Neural progenitor cell (in vitro differentiated cells): ENCODE measurements around the gene OR51B6. TPM values are rescaled to one million over a fixed set of nuclear protein-coding genes. Genes with fewer than 3 reads are reported as not detected.
A peak's percentile ranks its signal among the peaks of the same experiment; 100 is the strongest.

ENCODE experiments used
- DNase-seq: peaks from one replicate; pipeline ENCODE4 v3.0.0-alpha.2; 2016; ENCODE audit warnings: low spot score
- H2AFZ ChIP-seq: fragments of 200-600 bp; sonication (generic); replicated peaks from 2 replicates; pipeline ENCODE4 v1.6.1; 2016; ENCODE audit warnings: antibody characterized with exemption
- H3F3A ChIP-seq: fragments of 200-600 bp; sonication (generic); 2 replicates; pipeline ENCODE4 v1.6.1; 2016; ENCODE audit warnings: antibody characterized with exemption, low read depth
- H3K27ac ChIP-seq: fragments of 200-600 bp; sonication (generic); 2 replicates; pipeline ENCODE4 v1.5.1; 2016; ENCODE audit warnings: mild to moderate bottlenecking
- H3K27me3 ChIP-seq: fragments of 200-600 bp; sonication (generic); 2 replicates; pipeline ENCODE4 v1.6.1; 2016; ENCODE audit warnings: mild to moderate bottlenecking, moderate library complexity
- H3K36me3 ChIP-seq: fragments of 200-600 bp; sonication (generic); 2 replicates; pipeline ENCODE4 v1.5.1; 2016
- H3K4me1 ChIP-seq: fragments of 200-600 bp; sonication (generic); 2 replicates; pipeline ENCODE4 v1.6.1; 2016; ENCODE audit warnings: mixed run types
- H3K4me2 ChIP-seq: fragments of 200-600 bp; sonication (generic); 2 replicates; pipeline ENCODE4 v1.6.1; 2016
- H3K4me3 ChIP-seq: fragments of 200-600 bp; sonication (generic); 2 replicates; pipeline ENCODE4 v1.5.1; 2016
- H3K79me2 ChIP-seq: fragments of 200-600 bp; sonication (generic); 2 replicates; pipeline ENCODE4 v1.6.1; 2016; ENCODE audit warnings: low read depth
- H3K9ac ChIP-seq: fragments of 200-600 bp; sonication (generic); 2 replicates; pipeline ENCODE4 v1.6.1; 2016
- H3K9me3 ChIP-seq: fragments of 200-600 bp; sonication (generic); 2 replicates; pipeline ENCODE4 v1.5.1; 2016; ENCODE audit warnings: low read depth
- H4K20me1 ChIP-seq: fragments of 200-600 bp; sonication (generic); 2 replicates; pipeline ENCODE4 v1.6.1; 2016; ENCODE audit warnings: low read depth
- H3K27ac Mint-ChIP-seq: 3 replicates; pipeline ENCODE4 v1.8.0; 2021; ENCODE audit warnings: mixed read lengths
- H3K27me3 Mint-ChIP-seq: 2 replicates; pipeline ENCODE4 v1.8.0; 2022; ENCODE audit warnings: low read depth, mild to moderate bottlenecking, inconsistent platforms, moderate library complexity, mixed read lengths; ENCODE audit not compliant: insufficient read depth
- H3K36me3 Mint-ChIP-seq: 3 replicates; pipeline ENCODE4 v1.8.0; 2021; ENCODE audit warnings: mixed read lengths
- H3K4me1 Mint-ChIP-seq: 3 replicates; pipeline ENCODE4 v1.8.0; 2021; ENCODE audit warnings: mixed read lengths
- H3K4me3 Mint-ChIP-seq: 3 replicates; pipeline ENCODE4 v1.8.0; 2021; ENCODE audit warnings: mild to moderate bottlenecking, moderate library complexity, mixed read lengths
- H3K9me3 Mint-ChIP-seq: 3 replicates; pipeline ENCODE4 v1.8.0; 2020; ENCODE audit warnings: mixed read lengths
- CTCF ChIP-seq: fragments of 200-600 bp; sonication (generic); IDR thresholded peaks from 2 replicates; pipeline ENCODE4 v1.5.1; 2017; ENCODE audit warnings: antibody characterized with exemption, mild to moderate bottlenecking
- EZH2 ChIP-seq: fragments of 200-600 bp; sonication (generic); IDR thresholded peaks from 2 replicates; pipeline ENCODE4 v1.6.1; 2017; ENCODE audit warnings: antibody characterized with exemption, mild to moderate bottlenecking, moderate library complexity
- EZH2phosphoT487 ChIP-seq: fragments of 200-600 bp; sonication (generic); IDR thresholded peaks from 2 replicates; pipeline ENCODE4 v1.6.1; 2017; ENCODE audit warnings: antibody characterized with exemption
- small RNA-seq: library from RNA; depleted of rRNA; stranded (forward); fragments of <200 nt; gene quantifications from one replicate; pipeline ENCODE3, GENCODE V24; 2015
- total RNA-seq: library from RNA; depleted of rRNA; stranded (reverse); fragments of >200 nt; gene quantifications from 2 replicates; pipeline ENCODE4 v1.2.3, GENCODE V29; 2015; ENCODE audit warnings: low replicate concordance

The OR51B6 gene
- total RNA-seq, 1 donor from 2014 or later = not detected

DNA sequence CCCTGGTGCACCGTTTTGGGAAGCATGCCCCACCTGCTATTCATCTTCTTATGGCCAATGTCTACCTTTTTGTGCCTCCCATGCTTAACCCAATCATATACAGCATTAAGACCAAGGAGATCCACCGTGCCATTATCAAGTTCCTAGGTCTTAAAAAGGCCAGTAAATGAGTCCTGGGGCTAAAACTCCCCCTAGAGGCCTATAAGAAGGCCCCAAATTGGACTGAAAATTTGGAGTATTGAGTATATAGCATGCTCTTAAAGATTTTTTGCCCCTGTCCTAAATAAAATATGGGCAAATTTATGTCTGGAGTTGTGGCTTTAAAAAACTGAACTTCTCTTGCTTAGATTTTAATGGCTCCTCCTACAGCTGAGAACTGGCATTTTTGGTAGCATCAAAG lies 38.9 kb downstream of the OR51B6 start:
- H3K9ac ChIP-seq = no peak overlapping the region
- no peak for DNase-seq
- no peak overlapping the region for H3K4me2 ChIP-seq
- TF ChIP-seq EZH2 (no peak), EZH2phosphoT487 (no peak), CTCF (peak; percentile 38)
- Mint-ChIP-seq H3K27me3 (no peaks in the 10 kb centered on the region), H3K9me3 (no peaks in the 10 kb centered on the region), H3K4me1 (no peaks in the 10 kb centered on the region), H3K27ac (no peak overlapping the region), H3K36me3 (no peaks in the 10 kb centered on the region), H3K4me3 (no peak overlapping the region)
- H3K4me1 ChIP-seq = peaks cover 4% of the 10 kb centered on the region
- no peaks in the 10 kb centered on the region for H3K36me3 ChIP-seq
- no peaks in the 10 kb centered on the region for H4K20me1 ChIP-seq
- peaks cover 5% of the 10 kb centered on the region for H3K27me3 ChIP-seq
- no peak overlapping the region for H3K27ac ChIP-seq
- no peak overlapping the region for H3K4me3 ChIP-seq
- no peak overlapping the region for H2AFZ ChIP-seq
- peaks cover 3% of the 10 kb centered on the region for H3F3A ChIP-seq
- H3K9me3 ChIP-seq = no peaks in the 10 kb centered on the region
- H3K79me2 ChIP-seq = no peaks in the 10 kb centered on the region

- H3K4me2 ChIP-seq = no peak overlapping the region
- H3K79me2 ChIP-seq = no peaks in the 10 kb centered on the region
- no peaks in the 10 kb centered on the region for H3K27me3 ChIP-seq
- H3K9me3 ChIP-seq = no peaks in the 10 kb centered on the region
- Mint-ChIP-seq H3K4me3 (no peak overlapping the region), H3K27ac (no peak overlapping the region), H3K4me1 (no peaks in the 10 kb centered on the region), H3K9me3 (no peaks in the 10 kb centered on the region), H3K36me3 (no peaks in the 10 kb centered on the region), H3K27me3 (peaks cover 3% of the 10 kb centered on the region)
- TF ChIP-seq CTCF (no peak), EZH2 (no peak), EZH2phosphoT487 (no peak)
- no peak overlapping the region for H3K4me3 ChIP-seq
- no peak overlapping the region for H3K9ac ChIP-seq
- no peak overlapping the region for H2AFZ ChIP-seq
- no peaks in the 10 kb centered on the region for H4K20me1 ChIP-seq
- H3K27ac ChIP-seq = no peak overlapping the region
- DNase-seq = no peak
- H3K36me3 ChIP-seq = no peaks in the 10 kb centered on the region
- no peaks in the 10 kb centered on the region for H3F3A ChIP-seq
- no peaks in the 10 kb centered on the region for H3K4me1 ChIP-seq
Observed at GRCh38 chr11:5394091-5394490, 42.8 kb downstream of the OR51B6 start.

DNA sequence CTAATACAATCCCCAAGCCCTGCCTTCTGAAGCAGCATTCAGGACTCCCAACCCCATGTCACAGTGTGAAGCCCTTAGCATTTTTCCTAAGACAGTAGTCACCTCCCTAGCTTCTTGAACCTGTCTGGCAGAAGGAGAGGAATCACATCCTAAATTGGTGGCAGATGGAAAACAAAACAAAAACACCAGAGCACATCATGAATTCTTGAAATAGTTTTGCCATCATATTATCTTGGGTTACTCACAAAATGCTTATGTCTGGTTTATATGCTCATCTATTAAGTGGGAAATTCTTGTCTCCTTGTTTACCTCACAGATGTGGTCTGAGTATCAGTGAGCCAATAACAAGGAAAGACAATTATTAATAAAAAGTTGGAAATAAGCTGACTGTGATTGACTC lies 47.6 kb downstream of the OR51B6 start:
- no peak overlapping the region for H3K4me2 ChIP-seq
- TF ChIP-seq EZH2phosphoT487 = no peak
- no peaks in the 10 kb centered on the region for H3K4me1 ChIP-seq
- DNase-seq = no peak
- H4K20me1 ChIP-seq = no peaks in the 10 kb centered on the region
- H3K9me3 ChIP-seq = no peaks in the 10 kb centered on the region
- H3K9me3 Mint-ChIP-seq = no peaks in the 10 kb centered on the region
- H2AFZ ChIP-seq = no peak overlapping the region
- H3K4me1 Mint-ChIP-seq = no peaks in the 10 kb centered on the region
- no peaks in the 10 kb centered on the region for H3K36me3 ChIP-seq
- no peaks in the 10 kb centered on the region for H3K36me3 Mint-ChIP-seq
- H3K4me3 Mint-ChIP-seq = no peak overlapping the region
- no peaks in the 10 kb centered on the region for H3K27me3 ChIP-seq
- H3K27ac ChIP-seq = no peak overlapping the region
- no peaks in the 10 kb centered on the region for H3F3A ChIP-seq
- no peaks in the 10 kb centered on the region for H3K79me2 ChIP-seq
- H3K27me3 Mint-ChIP-seq = peaks cover 3% of the 10 kb centered on the region
- H3K9ac ChIP-seq = no peak overlapping the region
- no peak overlapping the region for H3K27ac Mint-ChIP-seq
- H3K4me3 ChIP-seq = no peak overlapping the region

Small RNAs within 50 kb of the gene (small RNA-seq; reads per million reads assigned to genes)
- not detected for gene AC104389.3

Other genes with a start within 250 kb of the OR51B6 start
- gene OR52A5, start 213.2 kb upstream of the OR51B6 start, total RNA-seq = not detected in 2 replicates
- not detected in 2 replicates for gene OR52A1, start 196.8 kb upstream of the OR51B6 start, total RNA-seq
- gene OR51V1, start 150.8 kb upstream of the OR51B6 start, total RNA-seq = not detected in 2 replicates
- not detected in 2 replicates for gene HBB, start 124.4 kb upstream of the OR51B6 start, total RNA-seq
- gene HBD, start 117.0 kb upstream of the OR51B6 start, total RNA-seq = not detected in 2 replicates
- gene HBG1, start 101.7 kb upstream of the OR51B6 start, total RNA-seq = not detected in 2 replicates
- gene HBG2, start 96.7 kb upstream of the OR51B6 start, total RNA-seq = not detected in 2 replicates
- not detected in 2 replicates for gene HBE1, start 81.6 kb upstream of the OR51B6 start, total RNA-seq
- gene OR51B4, start 49.6 kb upstream of the OR51B6 start, total RNA-seq = 0.22 TPM in 1 of 2 replicates, not detected in the other
- gene OR51B2, start 27.2 kb upstream of the OR51B6 start, total RNA-seq = 0.40 TPM in 1 of 2 replicates, not detected in the other
- 0.22 TPM in 1 of 2 replicates, not detected in the other for gene OR51B5, start 8.0 kb upstream of the OR51B6 start, total RNA-seq
- gene OR51M1, start 32.3 kb downstream of the OR51B6 start, total RNA-seq = not detected in 2 replicates
- gene OR51Q1, start 70.6 kb downstream of the OR51B6 start, total RNA-seq = not detected in 2 replicates
- 0.15 TPM in 1 of 2 replicates, not detected in the other for gene OR51I1, start 90.0 kb downstream of the OR51B6 start, total RNA-seq
- not detected in 2 replicates for gene OR51I2, start 97.8 kb downstream of the OR51B6 start, total RNA-seq
- gene OR52D1, start 137.2 kb downstream of the OR51B6 start, total RNA-seq = not detected in 2 replicates
- 0.37 and 0.39 TPM in 2 replicates for gene UBQLN3, start 158.4 kb downstream of the OR51B6 start, total RNA-seq
- gene UBQLNL, start 165.2 kb downstream of the OR51B6 start, total RNA-seq = 0.19 and 0.90 TPM in 2 replicates
- not detected in 2 replicates for gene OR52H1, start 197.0 kb downstream of the OR51B6 start, total RNA-seq
- not detected in 2 replicates for gene OR52B6, start 229.4 kb downstream of the OR51B6 start, total RNA-seq
- gene TRIM6, start 245.1 kb downstream of the OR51B6 start, total RNA-seq = 7.1 and 7.4 TPM in 2 replicates